ENCODE results near the gene PRKN.
A peak's percentile ranks its signal among the peaks of the same experiment; 100 is the strongest.

The PRKN gene

GRCh38 chr6:162736961-162737360, 9.4 kb upstream of the PRKN start:
- H3K4me1 ChIP-seq = peaks cover 0 to 8% (median 0%) of the 10 kb centered on the region in 10 experiments; a peak in 7 of 20 replicates
- no peaks in the 10 kb centered on the region for H3K27me3 ChIP-seq
- no peak overlapping the region for H3K27ac ChIP-seq
- H3K9me3 ChIP-seq (replicated peaks in 1 of 11) = no peaks in the 10 kb centered on the region
- H4K20me1 ChIP-seq = no peaks in the 10 kb centered on the region
- no peak overlapping the region for H3K9ac ChIP-seq
- no peaks in the 10 kb centered on the region for H3K36me3 ChIP-seq
- no peak for TF ChIP-seq Cebpa-rat (IDR thresholded peaks at IDR 0.05)
- H3K4me3 ChIP-seq = no peak overlapping the region
- H3K4me2 ChIP-seq = no peak overlapping the region

DNA sequence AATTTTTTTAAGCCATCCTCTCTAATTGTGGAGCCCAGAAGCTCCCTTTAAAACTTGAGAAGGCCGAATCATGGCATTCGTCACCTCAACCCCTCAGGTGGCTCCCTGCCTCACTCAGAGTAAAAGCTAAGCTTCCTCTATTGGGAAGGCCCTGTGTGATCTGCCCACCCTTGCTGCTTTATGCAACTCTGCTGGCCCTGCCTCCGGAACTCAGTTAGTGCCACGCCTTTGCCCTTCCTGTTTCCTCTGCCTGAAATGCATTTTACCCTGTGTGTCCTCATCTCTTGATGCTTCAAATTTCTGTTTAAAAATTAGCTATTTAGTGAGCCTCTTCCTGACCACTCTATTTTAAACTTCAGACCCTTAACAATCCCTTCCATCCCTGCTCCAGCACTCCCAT, 5.9 kb upstream of the PRKN start:
- Histone ChIP-seq H3K9me3 (replicated peaks in 1 of 11) (peaks cover 0 to 13% (median 0%) of the 10 kb centered on the region in 11 experiments; a peak in 5 of 22 replicates), H3K4me3 (no peak overlapping the region), H3K36me3 (no peaks in the 10 kb centered on the region), H3K9ac (no peak overlapping the region), H3K27me3 (no peaks in the 10 kb centered on the region), H3K4me1 (peaks cover 0 to 8% (median 0%) of the 10 kb centered on the region in 10 experiments; a peak in 7 of 20 replicates), H3K4me2 (peak overlapping the region in 5 of 11 experiments; percentile 2 to 49 (median 15); a peak in 4 of 22 replicates), H3K27ac (no peak overlapping the region), H4K20me1 (no peaks in the 10 kb centered on the region)
- no peak for TF ChIP-seq Cebpa-rat (IDR thresholded peaks at IDR 0.05)

DNA sequence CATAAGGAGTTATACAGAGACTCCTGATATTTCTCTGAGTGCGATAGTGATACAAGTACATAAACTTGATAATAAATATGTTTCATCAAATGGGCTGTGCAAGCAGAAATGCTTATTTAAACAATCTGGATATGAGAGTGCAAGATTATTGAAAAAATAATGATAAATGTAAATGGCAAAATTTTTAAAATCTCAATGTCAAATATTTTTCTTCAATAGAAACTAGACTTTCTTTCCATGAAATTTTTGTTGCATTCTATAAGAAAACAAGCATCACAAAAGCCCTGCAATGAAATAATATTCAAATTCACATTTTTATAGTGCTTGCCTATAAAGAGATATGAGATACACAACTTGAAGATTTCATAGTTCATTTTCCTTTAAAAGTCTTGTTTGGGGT, 2.9 kb upstream of the PRKN start:
- Histone ChIP-seq H3K4me3 (no peak overlapping the region), H3K4me1 (peaks cover 0 to 15% (median 6%) of the 10 kb centered on the region in 10 experiments; a peak in 12 of 20 replicates), H4K20me1 (no peaks in the 10 kb centered on the region), H3K9ac (no peak overlapping the region), H3K27ac (no peak overlapping the region), H3K27me3 (no peaks in the 10 kb centered on the region), H3K9me3 (replicated peaks in 1 of 11) (peaks cover 0 to 13% (median 0%) of the 10 kb centered on the region in 11 experiments; a peak in 5 of 22 replicates), H3K36me3 (no peaks in the 10 kb centered on the region), H3K4me2 (no peak overlapping the region)
- TF ChIP-seq Cebpa-rat (IDR thresholded peaks at IDR 0.05) = no peak

GRCh38 chr6:162728706-162729105, 1.1 kb upstream of the PRKN start:
- Histone ChIP-seq H3K4me1 (peaks cover 0 to 13% (median 6%) of the 10 kb centered on the region in 10 experiments; a peak in 12 of 20 replicates), H3K4me3 (no peak overlapping the region), H3K36me3 (no peaks in the 10 kb centered on the region), H4K20me1 (no peaks in the 10 kb centered on the region), H3K9ac (no peak overlapping the region), H3K9me3 (replicated peaks in 1 of 11) (peaks cover 0 to 13% (median 0%) of the 10 kb centered on the region in 11 experiments; a peak in 5 of 22 replicates), H3K27ac (peak overlapping the region in 3 of 11 experiments; percentile 44 to 81 (median 78); a peak in 3 of 22 replicates), H3K4me2 (no peak overlapping the region), H3K27me3 (no peaks in the 10 kb centered on the region)
- TF ChIP-seq Cebpa-rat (IDR thresholded peaks at IDR 0.05) = no peak

DNA sequence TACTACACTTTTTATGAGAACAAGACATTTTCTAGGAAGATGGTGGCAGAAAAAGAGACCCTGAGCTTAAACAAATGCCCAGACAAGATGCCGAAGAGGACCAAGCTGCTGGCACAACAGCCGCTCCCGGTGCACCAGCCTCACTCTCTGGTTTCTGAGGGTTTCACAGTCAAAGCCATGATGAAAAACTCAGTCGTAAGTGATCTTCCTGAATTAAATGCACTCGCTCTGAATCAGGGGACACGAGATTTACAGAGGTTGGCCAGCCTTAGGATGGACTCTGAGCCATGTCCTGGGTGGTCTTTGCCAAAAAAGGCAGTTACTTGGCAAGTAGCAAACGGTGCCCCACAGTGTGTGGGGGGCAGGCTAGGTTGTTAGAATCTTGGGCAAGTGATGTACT, 631 bp upstream of the PRKN start:
- Histone ChIP-seq H3K9me3 (replicated peaks in 1 of 11) (peaks cover 0 to 13% (median 0%) of the 10 kb centered on the region in 11 experiments; a peak in 5 of 22 replicates), H3K27me3 (no peaks in the 10 kb centered on the region), H3K36me3 (no peaks in the 10 kb centered on the region), H3K4me2 (peak overlapping the region; percentile 77 to 94 (median 84); a peak in 21 of 22 replicates), H3K4me1 (peaks cover 0 to 10% (median 5%) of the 10 kb centered on the region in 10 experiments; a peak in 7 of 20 replicates), H3K27ac (peak overlapping the region in 4 of 11 experiments; percentile 16 to 81 (median 61); a peak in 6 of 22 replicates), H3K4me3 (peak overlapping the region in 8 of 10 experiments; percentile 68 to 85 (median 78); a peak in 12 of 20 replicates), H4K20me1 (no peaks in the 10 kb centered on the region), H3K9ac (peak overlapping the region in 2 of 11 experiments; percentile 84 to 87; a peak in 3 of 22 replicates)
- no peak for TF ChIP-seq Cebpa-rat (IDR thresholded peaks at IDR 0.05)

DNA sequence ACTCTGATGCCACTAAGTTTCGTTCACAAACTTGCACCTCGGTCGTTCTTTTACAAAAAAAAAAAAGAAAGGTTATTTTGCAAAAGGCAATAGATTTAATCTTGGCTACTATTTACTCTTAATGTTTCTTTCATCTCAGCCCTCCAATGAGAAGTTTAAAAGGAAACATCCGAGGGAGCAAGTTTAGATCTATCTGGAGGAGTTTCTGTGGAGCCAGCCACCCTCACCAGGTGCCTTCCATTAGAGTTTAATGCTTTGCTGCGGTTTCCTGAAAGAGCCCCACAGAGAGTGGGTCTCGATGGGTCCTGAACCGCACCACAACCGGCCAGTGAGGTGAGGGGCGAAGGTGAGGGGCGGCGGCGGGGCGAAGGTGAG, 632 bp downstream of the PRKN start:
- TF ChIP-seq Cebpa-rat (IDR thresholded peaks at IDR 0.05) = no peak
- peak overlapping the region in 10 of 11 experiments; percentile 56 to 81 (median 74); a peak in 15 of 22 replicates for H3K27ac ChIP-seq
- H3K9ac ChIP-seq = peak overlapping the region; percentile 68 to 92 (median 84)
- H3K4me3 ChIP-seq = peak overlapping the region; percentile 68 to 85 (median 77)
- no peaks in the 10 kb centered on the region for H4K20me1 ChIP-seq
- no peaks in the 10 kb centered on the region for H3K36me3 ChIP-seq
- no peaks in the 10 kb centered on the region for H3K27me3 ChIP-seq
- H3K4me2 ChIP-seq = peak overlapping the region; percentile 77 to 94 (median 84)
- peaks cover 0 to 13% (median 0%) of the 10 kb centered on the region in 11 experiments; a peak in 5 of 22 replicates for H3K9me3 ChIP-seq (replicated peaks in 1 of 11)
- peaks cover 0 to 10% (median 5%) of the 10 kb centered on the region in 10 experiments; a peak in 6 of 20 replicates for H3K4me1 ChIP-seq

DNA sequence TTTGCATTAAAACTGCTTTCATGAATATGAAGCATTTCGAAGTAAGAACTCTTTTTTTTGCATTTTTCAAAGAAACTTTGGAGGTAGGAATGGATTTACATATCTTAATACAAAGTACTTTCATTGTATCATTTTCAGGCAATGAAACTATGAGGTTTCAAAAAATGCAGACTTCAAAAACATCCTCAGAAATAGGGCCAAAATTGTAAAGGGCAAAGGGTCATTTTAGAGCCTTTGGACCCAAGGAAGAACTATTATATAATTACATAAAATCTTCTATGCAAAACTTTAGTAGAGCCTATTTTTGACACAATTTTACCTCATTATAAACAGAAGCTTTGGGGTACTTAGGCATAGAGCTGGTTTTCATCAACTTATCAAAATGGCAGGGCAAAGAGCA, 4.9 kb downstream of the PRKN start:
- Histone ChIP-seq H3K9me3 (replicated peaks in 1 of 11) (no peaks in the 10 kb centered on the region), H4K20me1 (no peaks in the 10 kb centered on the region), H3K36me3 (no peaks in the 10 kb centered on the region), H3K27ac (no peak overlapping the region), H3K4me3 (no peak overlapping the region), H3K4me1 (peaks cover 0 to 10% (median 5%) of the 10 kb centered on the region in 10 experiments; a peak in 6 of 20 replicates), H3K27me3 (no peaks in the 10 kb centered on the region), H3K4me2 (no peak overlapping the region), H3K9ac (no peak overlapping the region)
- TF ChIP-seq Cebpa-rat (IDR thresholded peaks at IDR 0.05) = no peak

DNA sequence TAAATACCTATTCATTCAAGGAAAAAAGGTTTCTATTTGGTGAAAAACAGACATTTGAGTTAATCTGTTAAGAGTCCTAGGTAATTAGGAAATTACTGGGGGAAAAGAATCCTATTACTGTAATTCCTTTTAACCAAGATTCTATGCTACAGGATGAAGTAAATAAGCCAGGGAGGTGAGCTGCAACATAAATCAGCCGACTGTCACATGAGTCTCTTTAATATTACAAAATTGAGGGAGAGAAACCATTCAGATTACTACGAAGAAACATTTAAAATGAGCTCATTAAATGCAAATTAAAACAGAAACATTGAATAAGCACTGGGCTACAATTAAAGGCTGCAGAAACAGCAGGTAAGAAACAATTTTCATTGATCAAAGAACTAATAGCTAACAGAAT, 5.3 kb downstream of the PRKN start:
- Histone ChIP-seq H3K27me3 (no peaks in the 10 kb centered on the region), H4K20me1 (no peaks in the 10 kb centered on the region), H3K4me1 (peaks cover 0 to 8% (median 5%) of the 10 kb centered on the region in 10 experiments; a peak in 6 of 20 replicates), H3K4me3 (no peak overlapping the region), H3K9ac (no peak overlapping the region), H3K36me3 (no peaks in the 10 kb centered on the region), H3K9me3 (replicated peaks in 1 of 11) (0 out of 22 replicates have a peak, but pooled peaks cover 0 to under 1% (median 0%) of the 10 kb centered on the region in 11 experiments), H3K4me2 (no peak overlapping the region), H3K27ac (no peak overlapping the region)
- no peak for TF ChIP-seq Cebpa-rat (IDR thresholded peaks at IDR 0.05)

DNA sequence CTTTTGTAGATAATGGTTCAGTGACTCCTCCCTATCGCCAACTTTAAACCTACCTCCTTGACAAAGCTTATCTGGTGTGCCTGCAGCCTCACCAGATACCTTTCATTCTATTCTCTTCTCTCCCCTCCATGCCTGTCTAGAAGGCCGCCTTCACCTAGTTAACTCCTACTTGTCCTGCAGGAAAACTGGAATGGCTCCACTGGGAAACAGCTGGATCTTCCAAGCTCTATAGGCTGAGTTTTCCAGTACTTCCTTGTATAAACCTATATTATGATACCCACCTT, 6.2 kb downstream of the PRKN start:
- no peaks in the 10 kb centered on the region for H3K36me3 ChIP-seq
- no peak overlapping the region for H3K4me2 ChIP-seq
- H3K9ac ChIP-seq = no peak overlapping the region
- no peaks in the 10 kb centered on the region for H4K20me1 ChIP-seq
- TF ChIP-seq Cebpa-rat (IDR thresholded peaks at IDR 0.05) = no peak
- H3K4me3 ChIP-seq = no peak overlapping the region
- no peaks in the 10 kb centered on the region for H3K27me3 ChIP-seq
- peaks cover 0 to 8% (median 0%) of the 10 kb centered on the region in 11 experiments; a peak in 3 of 22 replicates for H3K9me3 ChIP-seq (replicated peaks in 1 of 11)
- no peaks in the 10 kb centered on the region for H3K4me1 ChIP-seq
- no peak overlapping the region for H3K27ac ChIP-seq

DNA sequence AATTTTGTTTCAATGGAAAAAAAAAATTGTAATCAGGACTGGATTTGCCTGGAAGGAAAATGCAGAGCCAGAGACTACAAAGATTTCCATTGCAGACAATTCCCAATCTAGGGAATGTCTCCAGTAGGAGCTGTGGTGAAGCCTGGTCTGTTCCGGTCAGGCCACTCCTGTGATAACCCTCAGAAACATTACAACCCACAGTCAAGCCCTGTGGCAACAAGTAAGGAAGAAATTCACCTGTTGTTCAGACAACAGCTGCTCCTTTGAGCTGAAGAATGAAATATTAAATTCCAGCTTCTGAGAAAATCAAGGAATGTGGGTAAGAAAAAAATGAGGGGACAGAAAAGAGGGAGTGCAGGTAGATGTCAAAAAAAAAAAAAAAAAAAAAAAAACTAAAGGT, 8.0 kb downstream of the PRKN start:
- Histone ChIP-seq H3K27me3 (no peaks in the 10 kb centered on the region), H4K20me1 (no peaks in the 10 kb centered on the region), H3K27ac (no peak overlapping the region), H3K9me3 (replicated peaks in 1 of 11) (peaks cover 0 to 8% (median 0%) of the 10 kb centered on the region in 11 experiments; a peak in 3 of 22 replicates), H3K9ac (no peak overlapping the region), H3K4me1 (no peaks in the 10 kb centered on the region), H3K4me2 (no peak overlapping the region), H3K4me3 (no peak overlapping the region), H3K36me3 (no peaks in the 10 kb centered on the region)
- TF ChIP-seq Cebpa-rat (IDR thresholded peaks at IDR 0.05) = no peak
